Loucy (cell line): ENCODE data around the gene AIG1.

ENCODE experiments used
- CTCF ChIP-seq: fragments of 200-600 bp; sonication (generic); conservative IDR thresholded peaks from 2 replicates; pipeline ENCODE4 v1.5.1; 2014; ENCODE audit warnings: mild to moderate bottlenecking, antibody characterized with exemption, low read length
- EZH2phosphoT487 ChIP-seq: fragments of 200-600 bp; IDR thresholded peaks from 2 replicates; pipeline ENCODE4 v1.6.1; 2018; ENCODE audit warnings: antibody characterized with exemption, mild to moderate bottlenecking, moderate library complexity, borderline replicate concordance

- TF ChIP-seq CTCF (no peak), EZH2phosphoT487 (no peak)
These were observed 89.1 kb downstream of the AIG1 start for GRCh38 chr6:143149771-143150170.
